GM19438 (cell line): Measurements from ENCODE around the gene LRRC8C.
"Not testable (repeated sequence)": the region's sequence is repeated elsewhere in the genome, so short reads cannot be mapped to it uniquely, and the experiment has no call there.

Experiments
- ATAC-seq: cut with Tn5 transposase; IDR thresholded peaks from one replicate; pipeline ENCODE4 v1.9.1; 2021; ENCODE audit warnings: low read depth; ENCODE audit not compliant: unreplicated experiment

The LRRC8C gene

DNA sequence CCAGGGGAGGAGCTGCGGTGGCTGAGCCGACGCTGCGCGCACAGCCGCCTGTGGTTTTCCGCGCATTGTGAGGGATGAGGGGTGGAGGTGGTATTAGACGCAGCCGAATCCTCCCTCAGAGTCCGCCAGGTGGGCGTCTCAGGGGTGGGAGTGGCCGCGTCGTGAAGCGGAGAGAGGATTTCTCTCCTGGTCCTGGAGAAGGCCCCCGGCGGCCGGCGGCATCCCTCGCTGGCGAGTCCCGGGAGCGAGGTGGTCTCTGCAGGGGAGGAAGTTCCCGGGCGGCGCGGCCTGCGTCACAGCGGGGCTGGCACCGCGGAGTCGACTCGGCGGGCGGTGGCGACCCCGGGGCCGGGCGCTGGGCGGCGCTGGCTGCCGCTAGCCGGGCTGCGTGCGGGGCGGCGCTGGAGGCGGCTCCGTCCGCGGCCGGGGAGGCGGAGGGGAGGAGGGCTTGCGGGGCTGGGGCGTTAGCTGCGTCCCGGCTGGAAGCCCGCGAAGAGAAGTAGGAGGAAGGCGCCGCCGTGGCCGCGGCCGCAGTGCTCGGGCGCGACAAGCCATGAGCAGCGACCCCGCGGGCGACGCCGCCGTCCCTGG is at the start of gene LRRC8C:
Gene LRRC8C, plus strand, starts transcription at position 464 of the 591 bp plus-strand sequence. CDS start 53,354 bp downstream, outside the sequence.
- peak; percentile 82 for ATAC-seq

DNA sequence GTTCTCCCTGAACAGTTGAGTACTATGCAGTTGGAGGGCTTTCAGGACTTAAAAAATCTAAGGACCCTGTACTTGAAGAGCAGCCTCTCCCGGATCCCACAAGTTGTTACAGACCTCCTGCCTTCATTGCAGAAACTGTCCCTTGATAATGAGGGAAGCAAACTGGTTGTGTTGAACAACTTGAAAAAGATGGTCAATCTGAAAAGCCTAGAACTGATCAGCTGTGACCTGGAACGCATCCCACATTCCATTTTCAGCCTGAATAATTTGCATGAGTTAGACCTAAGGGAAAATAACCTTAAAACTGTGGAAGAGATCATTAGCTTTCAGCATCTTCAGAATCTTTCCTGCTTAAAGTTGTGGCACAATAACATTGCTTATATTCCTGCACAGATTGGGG is 48.7 kb upstream of the LRRC8C start:
- ATAC-seq: no peak

DNA sequence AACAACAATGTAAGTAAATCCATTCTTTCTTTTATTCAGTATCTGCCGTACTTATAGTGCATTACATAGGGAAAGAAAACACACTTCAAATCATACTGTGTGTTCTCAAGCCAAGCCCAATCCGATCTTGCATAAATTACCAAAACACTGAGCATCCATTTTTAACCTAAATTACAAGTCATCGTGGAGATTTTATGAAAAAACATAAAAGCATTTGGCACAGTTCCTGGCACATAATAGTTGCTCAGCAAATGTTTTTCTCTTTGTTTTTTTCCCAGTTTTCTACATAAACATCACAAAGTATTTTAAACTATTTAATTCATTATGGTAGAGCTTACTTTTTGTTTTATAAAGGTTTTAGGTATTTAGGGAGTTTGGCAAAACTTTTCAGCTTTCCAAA is 48.1 kb upstream of the LRRC8C start:
- no peak for ATAC-seq

DNA sequence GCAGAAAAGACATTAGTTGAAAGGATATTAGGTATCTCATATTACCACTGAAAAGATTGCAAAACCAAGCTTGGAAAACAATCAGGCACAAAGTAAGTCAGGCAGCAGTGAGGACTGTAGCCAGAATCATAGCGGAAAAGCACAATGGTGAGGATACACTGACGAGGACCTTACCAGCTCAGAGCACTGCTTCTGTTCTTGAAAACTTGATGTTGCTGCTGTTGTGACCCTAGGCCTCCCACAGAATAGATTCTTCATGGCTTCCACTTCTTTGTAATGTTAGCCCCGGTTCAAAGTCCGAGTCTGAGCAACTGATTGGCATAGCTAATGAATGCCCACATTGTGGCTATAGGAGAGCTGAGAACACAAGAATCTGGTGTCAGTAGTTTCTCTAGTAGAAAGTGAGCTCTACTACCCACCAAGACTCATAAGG is 45.2 kb upstream of the LRRC8C start:
- no peak for ATAC-seq

DNA sequence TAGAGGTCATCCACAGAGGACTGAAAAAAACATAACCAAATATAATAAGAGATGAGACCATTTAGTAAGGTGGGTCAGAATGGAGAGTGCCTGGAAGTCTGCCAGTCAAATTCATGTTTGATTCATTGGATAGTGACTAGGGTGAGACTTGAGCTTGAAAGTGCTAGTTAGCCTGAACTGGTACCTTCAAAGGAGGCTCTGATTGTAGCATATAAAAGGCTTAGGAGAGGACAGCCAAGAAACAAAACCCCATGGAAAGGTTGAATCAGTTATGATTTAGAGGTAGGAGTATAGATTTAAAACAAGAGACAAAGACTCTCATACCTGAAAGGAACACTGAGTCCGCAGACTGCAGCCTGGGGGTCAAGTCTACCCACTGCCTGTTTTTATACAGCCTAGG is 44.4 kb upstream of the LRRC8C start:
- ATAC-seq: no peak

DNA sequence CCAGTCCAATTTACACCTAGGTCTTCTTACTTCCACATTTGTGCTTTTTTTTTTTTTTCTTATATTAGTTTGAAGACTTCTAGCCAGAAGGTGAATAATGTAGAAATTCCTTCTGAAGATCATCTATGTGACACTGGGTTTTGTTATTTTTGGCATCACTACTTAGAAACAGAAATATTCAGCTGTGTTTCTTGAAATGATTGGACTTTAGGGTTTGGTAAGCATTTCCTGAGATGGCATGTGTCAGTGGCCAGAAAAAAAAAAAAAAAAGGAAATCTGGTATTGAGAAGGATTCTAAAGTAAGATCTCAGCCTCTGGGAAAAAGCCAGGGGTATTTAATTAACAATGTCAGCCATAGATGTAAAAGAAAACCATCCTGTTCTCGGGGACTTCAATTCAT is 43.4 kb upstream of the LRRC8C start:
- ATAC-seq: no peak

DNA sequence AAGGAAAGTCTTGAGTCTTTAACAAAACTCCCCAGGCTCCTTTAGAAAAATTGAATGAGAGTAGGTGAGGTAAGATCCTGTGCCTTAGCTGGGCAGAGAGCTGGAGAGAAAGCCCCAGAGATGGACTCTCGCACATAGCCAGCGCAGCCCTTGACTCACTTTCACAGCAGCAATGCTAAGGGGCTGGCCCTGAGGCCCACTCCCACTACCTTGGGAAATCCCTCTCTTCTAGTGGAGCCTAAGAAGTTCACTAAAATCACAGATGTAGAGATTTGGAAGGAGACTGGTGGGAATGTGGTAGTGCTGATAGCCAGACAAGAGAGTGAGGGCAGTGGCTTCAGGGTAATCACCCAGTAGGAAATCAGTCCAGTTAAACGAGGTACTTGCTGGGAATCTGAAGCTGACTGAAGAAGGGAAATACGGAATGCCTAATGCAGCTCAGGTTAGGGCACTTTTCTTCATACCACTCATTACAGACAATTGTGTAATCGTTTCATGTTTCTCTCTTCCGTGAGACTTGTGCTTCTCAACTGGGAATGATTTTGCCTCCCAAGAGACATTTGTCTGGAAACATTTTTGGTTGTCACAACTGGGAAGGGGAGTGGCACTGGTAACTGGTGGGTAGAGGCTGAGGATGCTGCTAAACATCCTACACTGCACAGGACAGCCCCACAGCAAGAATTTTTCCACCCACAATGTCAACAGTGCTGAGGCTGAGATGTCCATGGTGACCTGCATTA is 42.4 kb upstream of the LRRC8C start:
- no peak for ATAC-seq

DNA sequence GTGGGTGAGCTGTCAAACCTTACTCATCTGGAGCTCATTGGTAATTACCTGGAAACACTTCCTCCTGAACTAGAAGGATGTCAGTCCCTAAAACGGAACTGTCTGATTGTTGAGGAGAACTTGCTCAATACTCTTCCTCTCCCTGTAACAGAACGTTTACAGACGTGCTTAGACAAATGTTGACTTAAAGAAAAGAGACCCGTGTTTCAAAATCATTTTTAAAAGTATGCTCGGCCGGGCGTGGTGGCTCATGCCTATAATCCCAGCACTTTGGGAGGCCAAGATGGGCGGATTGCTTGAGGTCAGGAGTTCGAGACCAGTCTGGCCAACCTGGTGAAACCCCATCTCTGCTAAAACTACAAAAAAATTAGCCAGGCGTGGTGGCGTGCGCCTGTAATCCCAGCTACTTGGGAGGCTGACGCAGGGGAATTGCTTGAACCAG is 40.0 kb upstream of the LRRC8C start:
- not testable (repeated sequence) for ATAC-seq

DNA sequence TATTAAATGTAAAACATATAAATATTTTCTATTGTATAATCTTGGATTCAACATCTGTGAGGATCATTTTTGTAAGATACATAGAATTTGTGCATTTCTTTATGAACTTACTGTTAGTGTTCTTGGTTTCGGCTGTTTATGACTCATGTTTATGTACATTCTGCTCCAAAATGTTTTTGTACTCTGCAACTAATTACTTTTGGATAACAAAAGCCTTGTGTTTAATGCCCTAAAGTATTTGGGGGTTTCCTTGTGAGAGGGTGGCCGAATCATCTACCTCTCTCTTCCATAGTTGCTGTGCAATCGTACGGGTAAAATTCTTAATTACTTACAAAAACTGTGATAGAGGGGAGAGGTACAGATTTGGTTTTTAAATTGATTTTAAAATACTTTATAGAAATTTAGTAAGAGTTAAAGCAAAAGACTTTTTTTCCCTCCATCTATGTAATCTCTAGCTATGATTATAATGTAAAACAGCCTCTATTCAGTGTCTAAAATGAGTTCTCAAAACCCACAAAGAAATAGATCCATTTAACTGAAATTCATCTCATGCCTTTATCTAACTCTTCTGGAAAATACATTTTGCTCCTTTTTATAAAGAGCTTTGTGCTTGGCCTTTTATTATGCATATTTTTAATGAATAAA is 38.7 kb upstream of the LRRC8C start:
- ATAC-seq: no peak

DNA sequence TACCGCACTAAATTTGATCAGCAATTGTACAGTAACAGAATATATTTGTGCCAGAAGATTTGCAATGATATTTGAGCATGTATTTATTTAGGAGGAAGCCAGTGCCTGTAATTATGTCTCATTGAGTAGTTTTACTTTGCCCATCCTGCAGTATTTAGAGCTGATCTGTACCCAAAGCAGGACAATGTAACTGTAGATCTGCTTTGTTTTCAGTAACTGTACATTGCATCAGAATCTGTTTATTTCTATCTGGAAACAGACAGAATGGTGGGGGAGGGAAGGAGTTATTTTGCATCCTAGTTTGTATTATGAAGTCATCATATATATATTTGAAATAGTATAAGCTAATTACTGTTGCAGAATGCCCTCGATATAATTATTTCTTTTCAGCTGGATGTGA is 36.2 kb upstream of the LRRC8C start:
- ATAC-seq: no peak

DNA sequence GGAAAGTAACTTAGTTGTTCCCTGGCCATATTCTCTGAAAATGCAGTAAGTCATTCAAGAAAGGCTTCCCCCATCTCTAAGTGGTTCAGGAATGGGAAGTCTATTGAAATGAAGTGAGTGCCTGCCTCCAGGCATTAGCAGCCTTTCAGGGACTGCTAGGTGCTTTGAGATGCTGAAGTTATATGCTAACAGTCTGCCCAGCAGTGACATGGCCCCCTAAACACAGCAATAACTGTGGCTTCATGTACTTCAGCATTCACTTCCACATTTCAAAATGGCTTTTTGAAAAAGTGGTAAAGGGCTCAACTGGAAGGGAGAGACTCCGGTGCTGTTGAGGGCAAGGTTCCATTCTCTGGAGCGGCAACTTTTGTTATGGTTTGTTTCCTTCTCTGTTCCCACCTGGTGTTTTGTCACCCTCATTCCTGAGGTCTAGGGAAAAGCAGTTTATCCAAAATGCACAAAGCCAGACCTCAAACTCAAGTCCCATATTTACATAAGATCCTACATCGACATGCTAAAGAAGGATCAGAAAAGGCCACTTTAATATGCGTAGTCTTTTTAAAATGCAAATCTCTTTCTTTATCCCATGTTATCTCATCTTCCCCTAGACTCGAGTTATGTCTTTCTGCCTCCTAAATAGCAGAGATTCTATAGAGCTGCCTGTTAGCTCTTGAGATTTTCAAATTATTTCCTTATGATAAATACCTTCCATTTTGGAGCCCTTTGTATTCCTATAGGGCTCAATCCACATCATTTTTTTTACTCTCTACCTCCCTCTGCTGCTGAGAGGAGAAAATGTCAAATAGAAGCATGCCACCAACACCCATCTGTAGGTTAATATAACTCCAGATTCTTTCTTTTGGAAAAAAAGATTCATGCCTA is 34.2 kb upstream of the LRRC8C start:
- no peak for ATAC-seq

DNA sequence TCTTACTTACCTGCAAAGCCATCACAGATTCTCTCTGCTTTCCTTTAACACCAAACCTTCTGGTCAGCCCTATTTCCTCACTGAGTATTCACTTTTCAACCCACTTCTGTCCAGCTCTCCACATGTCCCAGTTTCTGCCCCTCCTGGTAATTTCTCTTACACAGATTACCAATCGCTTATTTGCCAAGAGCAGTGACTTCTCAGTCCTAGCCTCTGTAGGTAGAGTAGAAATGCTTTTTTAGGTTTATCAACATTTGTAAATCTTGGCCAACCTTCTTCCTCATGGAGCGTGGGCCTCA is 33.6 kb upstream of the LRRC8C start:
- ATAC-seq: no peak

DNA sequence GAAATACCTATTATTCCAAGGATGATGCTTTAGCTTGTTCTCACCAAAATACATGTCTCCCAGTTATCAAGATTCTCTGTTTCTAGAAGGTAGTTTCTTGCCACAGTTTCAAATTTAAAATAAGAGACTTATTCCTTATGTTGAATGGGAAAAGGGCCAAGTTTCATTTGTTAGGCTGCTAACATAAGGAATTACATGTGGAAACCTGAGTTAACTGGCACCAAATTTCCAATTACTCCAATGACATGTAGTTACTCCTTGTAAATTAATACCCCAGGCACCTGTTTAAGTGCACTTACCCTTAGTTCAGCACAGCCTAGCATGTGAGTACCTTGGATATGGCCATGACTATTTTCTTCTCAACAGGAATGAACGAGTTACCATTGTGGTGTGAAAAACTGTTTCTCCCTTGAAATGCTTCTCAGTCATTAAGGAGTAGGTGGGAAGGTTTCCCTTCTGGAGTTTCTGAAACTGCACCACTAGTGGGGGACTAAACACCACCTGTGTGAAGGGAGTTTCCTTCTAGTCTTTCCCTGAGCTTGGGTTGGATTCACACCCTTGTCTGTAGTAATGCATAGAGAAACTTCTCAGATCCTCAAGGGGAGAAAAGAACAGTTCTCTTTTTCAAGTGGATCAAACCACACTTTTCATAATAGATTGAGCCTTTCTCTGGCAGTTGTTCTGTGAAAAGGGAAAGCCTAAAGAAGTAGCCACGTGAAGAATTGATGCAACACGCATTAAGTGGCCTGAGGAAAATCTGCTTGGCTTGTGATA is 32.3 kb upstream of the LRRC8C start:
- ATAC-seq: no peak

DNA sequence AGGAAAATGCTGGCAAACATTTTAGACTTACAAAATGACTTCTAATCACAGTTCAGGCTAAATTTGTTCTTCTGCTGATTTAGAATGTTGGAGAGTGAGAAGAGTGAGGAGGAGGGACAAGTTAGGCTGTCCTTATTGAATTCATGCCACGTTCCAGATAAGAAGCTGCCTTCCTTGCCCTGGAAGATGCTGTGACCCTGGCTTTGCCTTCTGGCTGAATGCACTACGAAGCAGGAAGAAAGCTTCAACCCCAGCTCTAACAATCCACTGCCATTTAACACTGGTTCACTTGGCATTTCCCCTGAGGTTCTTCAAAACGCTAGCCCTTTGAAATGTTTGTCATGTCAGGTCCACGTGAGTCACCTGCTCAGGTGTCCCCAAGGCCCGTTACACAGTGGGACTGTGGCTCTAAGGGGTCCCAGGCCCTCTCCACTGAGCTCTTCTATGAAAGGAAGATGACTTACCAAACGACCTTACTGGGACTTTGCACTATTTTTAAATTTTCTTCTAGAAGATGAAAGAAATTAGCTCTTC is 30.0 kb upstream of the LRRC8C start:
- no peak for ATAC-seq

DNA sequence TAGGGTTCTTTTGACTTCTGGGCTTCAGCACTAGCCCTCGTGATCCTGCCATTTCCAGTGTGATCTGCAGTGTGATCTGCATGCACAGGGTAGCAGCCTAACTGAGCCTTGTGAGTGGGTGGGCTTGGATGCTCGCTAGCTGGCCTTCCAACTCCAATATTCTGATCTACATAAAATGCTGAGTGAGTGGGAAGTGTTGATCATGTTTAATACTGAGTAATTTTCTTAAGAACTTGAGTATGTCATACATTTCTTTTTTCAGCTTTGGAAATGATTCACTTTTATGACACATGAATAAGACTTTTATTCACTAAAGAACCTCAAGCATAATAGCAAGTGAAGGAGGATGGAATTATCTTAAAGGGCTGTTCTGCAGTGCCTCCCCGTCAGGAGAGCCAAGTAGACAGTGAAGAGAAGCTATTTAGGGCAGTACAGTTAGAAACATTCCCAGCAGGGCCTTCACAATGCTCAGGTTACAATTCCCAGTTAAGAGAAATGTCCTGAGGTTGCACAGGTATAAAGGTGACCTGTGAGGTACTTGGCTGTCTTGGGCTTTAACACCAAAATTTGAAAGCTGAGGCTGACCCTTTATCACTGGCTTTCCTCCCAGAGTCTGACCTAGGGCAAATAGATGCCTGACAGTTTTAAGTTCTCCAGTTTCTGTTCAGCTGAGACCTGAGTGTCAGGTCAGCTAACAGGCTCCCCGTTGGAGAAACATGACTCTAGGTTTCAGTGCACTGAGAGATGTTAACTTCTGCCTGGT is 29.1 kb upstream of the LRRC8C start:
- no peak for ATAC-seq

DNA sequence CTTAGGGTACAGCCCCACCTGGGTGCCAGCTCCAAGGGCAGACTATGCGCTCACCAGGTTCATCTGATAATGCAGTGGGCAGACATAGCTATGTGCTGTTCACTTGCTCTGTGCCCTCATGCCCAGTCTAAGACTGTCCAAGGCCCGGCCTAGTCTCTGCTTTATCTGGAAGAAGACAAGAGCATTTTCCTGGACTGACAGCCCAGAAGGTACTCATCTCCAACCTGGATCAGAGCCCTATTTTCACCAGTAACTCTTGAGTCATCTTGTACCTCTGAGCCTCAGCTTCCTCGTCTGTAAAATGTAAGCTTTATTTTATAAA is 28.5 kb upstream of the LRRC8C start:
- ATAC-seq: no peak

DNA sequence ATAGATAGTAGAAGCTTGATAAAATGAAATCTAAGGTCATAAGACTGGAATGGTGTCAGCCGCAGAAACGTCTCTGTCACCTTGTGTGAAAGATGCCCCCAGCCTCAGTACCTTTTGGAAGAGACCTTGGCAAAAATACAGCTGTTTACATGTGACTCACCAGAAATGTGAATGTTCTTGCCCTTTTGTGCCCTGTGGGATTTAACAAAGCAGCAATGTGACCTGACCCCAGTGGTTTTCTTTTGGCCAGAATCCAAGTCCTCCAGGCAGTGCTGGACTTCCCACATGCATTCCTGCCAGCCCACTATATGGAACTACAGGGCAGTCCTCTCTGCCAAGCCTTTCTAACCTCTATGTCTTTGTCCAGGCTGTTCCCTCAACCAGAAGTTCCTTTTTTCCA is 27.2 kb upstream of the LRRC8C start:
- no peak for ATAC-seq

DNA sequence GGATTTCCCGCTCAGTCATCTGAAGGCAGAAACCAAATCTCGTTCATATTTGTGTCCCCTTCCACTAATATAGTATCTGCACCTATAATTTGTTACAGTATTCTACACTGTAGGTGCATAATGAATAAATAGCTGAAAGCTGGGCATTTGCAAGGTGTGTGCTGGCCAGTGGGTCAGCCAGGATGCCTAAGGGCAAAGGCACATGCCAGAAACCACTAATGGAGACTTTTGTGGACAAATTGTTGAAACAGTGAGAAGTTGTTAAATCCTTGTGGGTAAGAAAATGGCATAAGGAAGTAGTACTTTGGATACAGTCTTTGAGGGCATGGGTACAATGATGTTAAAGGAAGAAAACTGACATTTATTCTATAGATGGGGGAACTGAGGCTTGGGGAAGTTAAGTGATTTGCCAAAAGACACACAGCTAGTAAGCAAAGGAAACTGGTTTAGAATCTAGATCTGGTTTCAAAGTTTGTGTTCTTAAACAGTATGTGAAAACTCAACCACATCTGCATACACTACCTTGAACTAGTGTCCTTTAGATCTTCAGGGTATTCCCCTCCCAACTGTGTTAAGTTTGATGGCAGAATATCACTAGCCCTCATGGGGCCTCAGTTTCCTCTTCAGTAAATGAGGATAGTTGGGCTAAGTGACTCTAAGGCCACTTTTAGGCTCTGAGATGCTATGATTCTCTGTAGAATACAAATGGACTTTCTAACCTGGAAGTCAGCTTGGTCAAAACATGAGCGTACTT is 26.5 kb upstream of the LRRC8C start:
- no peak for ATAC-seq

DNA sequence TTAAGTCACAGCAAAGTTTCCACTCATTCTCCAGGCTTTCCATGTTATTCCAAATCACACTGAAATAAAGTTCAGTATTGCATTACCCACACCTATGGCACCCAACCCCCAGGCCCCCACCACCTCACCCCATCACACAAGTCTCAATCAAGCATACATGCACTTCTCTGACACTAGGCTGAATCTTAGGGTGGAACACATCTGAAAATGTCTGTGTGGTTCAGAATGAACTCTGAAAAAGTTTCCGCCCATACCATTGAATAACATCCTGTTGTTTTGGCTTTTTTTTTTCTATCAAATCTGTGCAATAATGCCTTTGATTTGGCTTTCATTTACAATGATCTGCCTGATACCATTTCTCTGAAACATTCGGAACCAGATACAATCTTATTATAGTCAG is 25.8 kb upstream of the LRRC8C start:
- no peak for ATAC-seq
